DOHH2 (cell line): ENCODE data around the gene GALNT2.

Source experiments
- H3F3A ChIP-seq: fragments of 200-600 bp; sonication (generic), shearing (Covaris generic); 2 replicates; pipeline ENCODE4 v1.6.0; 2016; ENCODE audit warnings: antibody characterized with exemption, mild to moderate bottlenecking; ENCODE audit not compliant: control insufficient read depth, insufficient read depth
- H3K27ac ChIP-seq: fragments of 200-600 bp; sonication (generic); 2 replicates; pipeline ENCODE4 v1.5.1; 2014; ENCODE audit warnings: low read depth, mild to moderate bottlenecking, low read length, moderate library complexity
- H3K27me3 ChIP-seq: fragments of 200-600 bp; sonication (generic); 2 replicates; pipeline ENCODE4 v1.6.1; 2014; ENCODE audit warnings: mild to moderate bottlenecking, low read length, mixed read lengths; ENCODE audit not compliant: control insufficient read depth
- H3K36me3 ChIP-seq: fragments of 200-600 bp; sonication (generic); 2 replicates; pipeline ENCODE4 v1.6.1; 2014; ENCODE audit warnings: mild to moderate bottlenecking, low read length, moderate library complexity, mixed read lengths; ENCODE audit not compliant: control insufficient read depth
- H3K4me1 ChIP-seq: fragments of 200-600 bp; sonication (generic); 2 replicates; pipeline ENCODE4 v1.6.1; 2014; ENCODE audit warnings: mild to moderate bottlenecking, low read length, mixed read lengths; ENCODE audit not compliant: control insufficient read depth
- H3K4me2 ChIP-seq: fragments of 200-600 bp; sonication (generic); 2 replicates; pipeline ENCODE4 v1.6.0; 2014; ENCODE audit warnings: mild to moderate bottlenecking, low read length, moderate library complexity
- H3K4me3 ChIP-seq: fragments of 200-600 bp; sonication (generic); 2 replicates; pipeline ENCODE4 v1.5.1; 2014; ENCODE audit warnings: mild to moderate bottlenecking, low read length, mixed read lengths
- H3K79me2 ChIP-seq: fragments of 200-600 bp; sonication (generic); 2 replicates; pipeline ENCODE4 v1.6.1; 2014; ENCODE audit warnings: mild to moderate bottlenecking, low read length, mixed read lengths; ENCODE audit not compliant: control insufficient read depth
- H3K9me2 ChIP-seq: fragments of 200-600 bp; sonication (generic); replicated peaks from 2 replicates; pipeline ENCODE4 v1.6.1; 2014; ENCODE audit warnings: mild to moderate bottlenecking, low read length, mixed read lengths; ENCODE audit not compliant: control insufficient read depth
- H3K9me3 ChIP-seq: fragments of 200-600 bp; sonication (generic); 2 replicates; pipeline ENCODE4 v1.6.1; 2014; ENCODE audit warnings: antibody characterized with exemption, low read length, mixed read lengths; ENCODE audit not compliant: control insufficient read depth, insufficient read depth
- H4K20me1 ChIP-seq: fragments of 200-600 bp; sonication (generic); 2 replicates; pipeline ENCODE4 v1.6.0; 2014; ENCODE audit warnings: low read depth, mild to moderate bottlenecking, antibody characterized with exemption, low read length, moderate library complexity; ENCODE audit not compliant: control insufficient read depth, insufficient read depth
- EZH2phosphoT487 ChIP-seq: fragments of 200-600 bp; sonication (generic); IDR thresholded peaks from 2 replicates; pipeline ENCODE4 v1.6.1; 2017; ENCODE audit warnings: borderline replicate concordance, mild to moderate bottlenecking, antibody characterized with exemption, low read length, moderate library complexity, mixed read lengths
- TF ChIP-seq, protein P1 (sequence below): fragments of 200-600 bp; sonication (generic); IDR thresholded peaks from one replicate; pipeline ENCODE4 v1.5.1; 2014; ENCODE audit warnings: antibody characterized with exemption, mild to moderate bottlenecking, low read depth, low read length; ENCODE audit not compliant: poor library complexity, severe bottlenecking

GALNT2 gene

DNA sequence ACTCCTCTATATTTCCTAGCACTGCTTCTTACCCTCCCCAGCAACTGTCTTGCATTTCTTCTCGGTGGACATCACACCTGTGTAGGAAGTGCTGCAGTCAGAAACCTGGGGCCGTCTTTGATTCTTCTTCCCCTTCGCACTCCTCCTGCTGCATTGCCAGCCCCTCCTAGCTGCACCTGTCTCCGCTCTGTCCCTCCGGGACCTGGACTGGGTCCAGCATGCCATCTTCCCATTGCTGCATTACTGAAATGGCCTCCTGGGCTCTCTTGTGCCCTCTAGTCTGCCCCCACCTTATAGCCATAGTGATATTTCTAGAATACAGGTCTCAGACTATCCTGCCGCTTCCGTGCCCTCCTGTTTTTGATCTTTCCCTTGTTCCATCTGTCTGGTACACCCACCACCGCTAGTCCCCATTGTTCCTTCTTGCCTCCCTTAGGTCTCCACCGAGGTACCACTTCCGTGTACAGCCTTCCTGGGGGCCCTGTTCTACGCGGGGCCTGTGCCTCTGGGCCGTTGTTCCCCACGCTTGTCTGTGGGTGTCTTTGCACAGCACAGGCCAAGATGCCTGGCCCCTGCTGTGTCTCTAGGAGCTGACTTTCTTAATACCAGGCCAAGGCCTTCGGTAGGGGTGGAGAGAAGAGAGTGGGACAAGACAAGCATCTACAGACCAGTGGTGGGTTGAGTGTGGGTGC lies 107.6 kb downstream of the GALNT2 start:
- H4K20me1 ChIP-seq: no peaks in the 10 kb centered on the region
- H3K27ac ChIP-seq: no peak overlapping the region
- no peaks in the 10 kb centered on the region for H3K9me2 ChIP-seq
- TF ChIP-seq EZH2phosphoT487: no peak
- TF ChIP-seq, protein P1, sequence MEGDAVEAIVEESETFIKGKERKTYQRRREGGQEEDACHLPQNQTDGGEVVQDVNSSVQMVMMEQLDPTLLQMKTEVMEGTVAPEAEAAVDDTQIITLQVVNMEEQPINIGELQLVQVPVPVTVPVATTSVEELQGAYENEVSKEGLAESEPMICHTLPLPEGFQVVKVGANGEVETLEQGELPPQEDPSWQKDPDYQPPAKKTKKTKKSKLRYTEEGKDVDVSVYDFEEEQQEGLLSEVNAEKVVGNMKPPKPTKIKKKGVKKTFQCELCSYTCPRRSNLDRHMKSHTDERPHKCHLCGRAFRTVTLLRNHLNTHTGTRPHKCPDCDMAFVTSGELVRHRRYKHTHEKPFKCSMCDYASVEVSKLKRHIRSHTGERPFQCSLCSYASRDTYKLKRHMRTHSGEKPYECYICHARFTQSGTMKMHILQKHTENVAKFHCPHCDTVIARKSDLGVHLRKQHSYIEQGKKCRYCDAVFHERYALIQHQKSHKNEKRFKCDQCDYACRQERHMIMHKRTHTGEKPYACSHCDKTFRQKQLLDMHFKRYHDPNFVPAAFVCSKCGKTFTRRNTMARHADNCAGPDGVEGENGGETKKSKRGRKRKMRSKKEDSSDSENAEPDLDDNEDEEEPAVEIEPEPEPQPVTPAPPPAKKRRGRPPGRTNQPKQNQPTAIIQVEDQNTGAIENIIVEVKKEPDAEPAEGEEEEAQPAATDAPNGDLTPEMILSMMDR: no peak
- H3K27me3 ChIP-seq: no peaks in the 10 kb centered on the region
- no peaks in the 10 kb centered on the region for H3K36me3 ChIP-seq
- peaks cover 14% of the 10 kb centered on the region for H3K4me1 ChIP-seq
- no peak overlapping the region for H3K4me2 ChIP-seq
- peaks cover 15% of the 10 kb centered on the region for H3K79me2 ChIP-seq
- no peaks in the 10 kb centered on the region for H3F3A ChIP-seq
- no peaks in the 10 kb centered on the region for H3K9me3 ChIP-seq
- H3K4me3 ChIP-seq: no peak overlapping the region

DNA sequence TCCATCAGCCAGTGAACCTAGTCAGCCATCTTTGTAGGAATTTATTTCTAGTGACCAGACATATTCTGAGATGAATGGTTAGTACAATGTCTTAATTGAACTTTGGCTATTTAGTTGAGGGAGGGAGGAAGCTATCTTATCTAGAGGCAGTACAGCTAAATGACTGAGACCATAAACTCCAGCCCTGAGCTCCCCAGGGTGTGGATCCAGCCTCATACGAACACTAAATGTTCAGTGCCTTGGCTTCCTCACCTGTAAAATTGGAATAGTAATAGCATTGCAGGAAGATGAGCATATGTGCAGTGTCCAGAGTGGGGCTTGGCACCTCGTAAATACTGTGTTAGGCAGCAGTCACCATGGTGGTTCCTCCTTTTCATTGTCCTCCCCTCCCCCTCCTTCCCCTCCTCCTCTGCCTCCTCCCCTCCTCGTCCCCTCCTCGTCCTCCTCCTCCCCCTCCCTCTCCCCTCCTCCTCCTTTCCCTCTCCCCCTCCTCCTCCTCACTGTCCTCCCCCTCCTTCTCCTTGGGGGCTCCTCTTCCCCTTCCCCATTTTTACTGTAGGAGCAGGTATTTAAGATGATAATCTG lies 108.2 kb downstream of the GALNT2 start:
- no peaks in the 10 kb centered on the region for H3K27me3 ChIP-seq
- H3K79me2 ChIP-seq: peaks cover 9% of the 10 kb centered on the region
- H3K4me2 ChIP-seq: no peak overlapping the region
- H4K20me1 ChIP-seq: no peaks in the 10 kb centered on the region
- no peaks in the 10 kb centered on the region for H3K9me3 ChIP-seq
- H3K36me3 ChIP-seq: no peaks in the 10 kb centered on the region
- H3K9me2 ChIP-seq: no peaks in the 10 kb centered on the region
- TF ChIP-seq, protein P1: no peak
- no peak for TF ChIP-seq EZH2phosphoT487
- no peak overlapping the region for H3K27ac ChIP-seq
- no peak overlapping the region for H3K4me3 ChIP-seq
- H3K4me1 ChIP-seq: peaks cover 8% of the 10 kb centered on the region
- H3F3A ChIP-seq: no peaks in the 10 kb centered on the region

DNA sequence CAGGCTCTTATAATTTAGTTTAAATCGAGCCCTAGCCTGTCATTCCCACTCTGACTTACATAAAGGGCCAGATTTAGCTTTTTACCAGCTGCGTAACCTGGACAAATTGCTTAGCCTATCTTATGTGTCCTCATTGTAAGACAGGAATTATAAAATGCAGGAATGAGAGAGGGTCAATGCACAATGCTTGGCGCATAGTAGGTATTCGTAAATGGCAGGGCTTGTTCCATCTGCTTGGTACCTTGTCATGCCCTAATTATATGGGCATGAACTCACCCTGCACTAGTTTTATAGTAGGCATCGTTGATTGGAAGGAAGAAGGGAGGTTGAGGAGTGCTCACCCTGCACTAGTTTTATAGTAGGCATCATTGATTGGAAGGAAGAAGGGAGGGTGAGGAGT lies 108.8 kb downstream of the GALNT2 start:
- Histone ChIP-seq H3K9me2 (no peaks in the 10 kb centered on the region), H3K27ac (no peak overlapping the region), H3K79me2 (peaks cover 3% of the 10 kb centered on the region), H3K4me2 (no peak overlapping the region), H4K20me1 (no peaks in the 10 kb centered on the region), H3K4me3 (no peak overlapping the region), H3K27me3 (no peaks in the 10 kb centered on the region), H3K4me1 (peaks cover 8% of the 10 kb centered on the region), H3F3A (no peaks in the 10 kb centered on the region), H3K9me3 (no peaks in the 10 kb centered on the region), H3K36me3 (no peaks in the 10 kb centered on the region)
- TF ChIP-seq, protein P1: no peak
- TF ChIP-seq EZH2phosphoT487: no peak
